Posterior vena cava (tissue), 2 donors: ENCODE measurements around the gene HRG. TPM values are rescaled to one million over a fixed set of nuclear protein-coding genes. Genes with fewer than 3 reads are reported as not detected.

Experiments
- DNase-seq: peaks from one replicate; pipeline ENCODE4 v3.0.0-alpha.2; 2020; ENCODE audit warnings: low spot score
- intact Hi-C, 2 donors: fragments of 100-400 bp; cut with DNase I; formaldehyde crosslinking; loops; one replicate each; pipeline versions ENCODE4 v1.14.1 to v1.14.2; 2022 to 2023
- total RNA-seq, 2 donors: library from RNA; stranded (reverse); fragmentation: NEBNext Ultra II Directional; extraction: Animal tissue kit (Norgen Biotek cat#: 25700); gene quantifications; one replicate each; pipeline ENCODE4 v1.2.1, GENCODE V29; 2021
- donor health status: DM: yes; HTN: yes; CAD: no.
- donor health status: DM: yes; HTN: yes; CAD: no.

The HRG gene
- total RNA-seq, 2 donors from 2014 or later: not detected

GRCh38 chr3:186635532-186635931 is 30.3 kb upstream of the HRG start:
- no peak for DNase-seq
- intact Hi-C loops: no loop called here

- intact Hi-C loops: no loop called here
- DNase-seq: no peak
Observed at GRCh38 chr3:186636536-186636935, 29.3 kb upstream of the HRG start.

DNA sequence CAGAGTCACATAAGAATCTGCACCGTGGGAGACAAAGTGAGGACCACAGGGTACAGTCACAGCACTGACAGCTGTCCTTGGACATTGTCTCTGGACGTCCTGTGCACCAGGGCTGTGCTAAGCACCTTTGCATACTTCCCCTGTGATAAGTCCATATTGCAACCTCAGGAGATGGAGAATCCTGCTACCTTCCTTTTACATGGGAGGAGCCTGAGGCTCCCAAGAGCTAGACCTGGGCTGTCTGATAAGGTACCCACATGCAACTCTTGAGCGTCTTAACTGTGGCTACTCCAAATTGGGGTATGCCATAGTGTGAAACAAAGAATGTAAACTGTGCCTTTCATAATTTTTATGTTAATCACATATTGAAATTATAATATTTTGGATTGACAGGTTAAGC is 28.1 kb upstream of the HRG start:
- intact Hi-C loops: no loop called here
- DNase-seq: no peak

DNA sequence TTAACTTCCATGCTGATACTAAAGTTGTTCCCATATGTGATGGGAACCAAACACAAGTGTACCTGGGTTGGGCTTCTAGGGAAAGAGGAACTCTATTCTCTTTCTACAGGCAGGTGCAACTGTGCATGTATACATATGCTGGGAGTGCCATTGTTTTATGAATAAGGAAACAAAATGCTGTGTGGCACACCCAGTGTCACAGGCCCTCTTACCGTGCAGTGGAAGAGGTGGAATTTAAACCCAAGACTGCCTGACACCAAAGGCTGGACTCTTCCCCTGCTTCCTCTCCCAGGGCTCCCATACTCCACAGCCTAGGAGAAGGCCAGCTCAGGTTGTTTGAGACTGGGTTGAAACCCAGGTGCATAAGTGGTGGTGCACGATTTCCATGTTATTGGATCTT is 27.6 kb upstream of the HRG start:
- intact Hi-C loops: no loop called here
- no peak for DNase-seq

DNA sequence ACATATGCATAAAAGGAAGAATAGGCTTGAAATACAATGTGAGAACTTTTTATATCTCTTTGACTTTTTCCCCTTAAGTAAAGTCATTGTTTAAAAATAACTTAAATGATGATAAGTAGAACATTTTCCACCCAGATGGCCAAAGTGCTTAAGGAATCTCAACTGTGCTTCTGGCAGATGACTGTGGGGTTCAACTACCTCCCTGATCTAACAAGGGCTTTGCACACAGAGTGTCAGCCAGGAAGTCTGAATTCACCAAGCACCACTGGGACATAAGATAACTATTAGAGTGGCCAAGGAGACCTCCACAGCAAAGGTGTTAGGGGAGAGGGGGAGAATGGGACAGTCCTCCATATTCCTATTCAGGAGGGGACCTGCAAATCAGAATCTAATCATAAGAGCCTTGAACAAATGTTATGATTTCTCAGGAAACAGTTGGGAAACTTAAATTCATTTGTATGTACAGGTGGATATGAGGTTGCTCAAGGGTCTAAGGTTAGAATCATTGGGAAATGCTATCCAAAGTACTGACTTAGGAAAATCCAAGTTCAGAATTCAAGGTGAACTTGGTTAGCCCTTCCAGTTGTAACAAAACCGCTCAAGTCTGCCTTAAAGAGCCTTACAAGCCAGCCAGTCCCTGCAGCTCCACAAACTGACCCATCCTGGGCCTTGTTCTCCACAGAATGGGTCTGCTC is 25.9 kb upstream of the HRG start, which contains the start of gene FETUB:
Gene FETUB, plus strand, starts transcription at position 622 of the 695 bp plus-strand sequence. Its CDS starts 62 bp downstream, at position 684.
- intact Hi-C loops: no loop called here
- DNase-seq: no peak

GRCh38 chr3:186640473-186640818 is 25.4 kb upstream of the HRG start:
- no peak for DNase-seq
- intact Hi-C loops: no loop called here

GRCh38 chr3:186640929-186641328 is 24.9 kb upstream of the HRG start:
- no peak for DNase-seq
- intact Hi-C loops: no loop called here

DNA sequence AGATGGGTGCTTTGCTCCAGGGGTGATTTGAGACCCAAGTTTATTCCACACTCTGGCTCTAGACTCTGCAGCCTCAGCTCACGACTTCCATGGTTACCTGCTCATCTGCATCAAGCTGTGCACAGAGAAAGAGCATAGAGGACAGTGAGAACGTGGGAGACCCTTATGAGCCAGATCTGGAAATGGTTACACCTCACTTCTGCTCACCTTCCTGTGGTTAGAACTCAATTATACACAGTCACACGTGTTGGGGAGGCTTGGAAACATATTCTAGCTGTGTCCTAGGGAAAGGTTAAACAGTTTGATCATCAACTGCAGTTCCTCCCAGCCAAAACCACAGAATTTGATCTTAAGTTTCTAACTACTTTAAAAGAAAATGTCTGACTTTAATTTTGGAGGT is 23.8 kb upstream of the HRG start:
- DNase-seq: no peak
- intact Hi-C loops: no loop called here

DNA sequence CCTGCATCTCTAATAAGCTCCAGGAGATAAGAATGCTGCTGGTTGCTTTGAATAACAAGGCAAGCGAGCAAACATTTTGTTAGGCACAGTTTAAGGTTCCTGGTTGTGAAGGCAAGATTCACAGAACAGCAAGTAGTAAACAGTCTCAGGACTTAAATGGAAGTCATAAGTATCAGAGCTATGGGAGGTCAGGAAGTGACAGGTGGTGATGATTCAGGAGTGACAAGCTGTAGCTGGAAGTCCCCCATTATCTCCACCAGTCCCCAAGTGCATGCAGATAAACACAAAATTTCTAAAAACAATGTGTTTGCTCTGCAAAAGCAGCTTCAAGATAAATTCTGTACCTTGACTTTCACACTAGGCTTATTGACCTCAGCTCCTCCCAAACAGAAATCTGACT is 22.3 kb upstream of the HRG start:
- DNase-seq: no peak
- intact Hi-C loops: no loop called here

- DNase-seq: no peak
- intact Hi-C loops: loop anchor here in 1 of 2 donors (2.0 kb wide), 1 partner anchor 20 kb away; no protein-coding TSS in a partner anchor
Observed at GRCh38 chr3:186644683-186645082, 21.1 kb upstream of the HRG start.

DNA sequence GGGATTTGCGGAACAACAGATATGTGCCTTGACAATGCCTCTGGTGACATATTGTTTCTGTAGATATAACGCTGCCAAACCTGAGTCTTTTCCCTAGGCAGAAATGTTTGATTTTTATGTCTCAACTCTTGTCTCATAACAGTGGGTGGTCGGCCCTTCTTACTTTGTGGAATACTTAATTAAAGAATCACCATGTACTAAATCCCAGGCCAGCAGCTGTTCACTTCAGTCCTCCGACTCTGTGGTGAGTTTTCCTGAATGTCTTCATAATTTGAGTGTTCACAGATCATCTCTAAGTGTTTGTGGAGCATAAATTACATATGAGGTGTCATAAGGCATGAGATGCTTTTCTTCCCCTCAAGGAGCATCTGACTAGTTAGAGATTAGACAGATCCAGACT is 19.7 kb upstream of the HRG start:
- intact Hi-C loops: no loop called here

DNA sequence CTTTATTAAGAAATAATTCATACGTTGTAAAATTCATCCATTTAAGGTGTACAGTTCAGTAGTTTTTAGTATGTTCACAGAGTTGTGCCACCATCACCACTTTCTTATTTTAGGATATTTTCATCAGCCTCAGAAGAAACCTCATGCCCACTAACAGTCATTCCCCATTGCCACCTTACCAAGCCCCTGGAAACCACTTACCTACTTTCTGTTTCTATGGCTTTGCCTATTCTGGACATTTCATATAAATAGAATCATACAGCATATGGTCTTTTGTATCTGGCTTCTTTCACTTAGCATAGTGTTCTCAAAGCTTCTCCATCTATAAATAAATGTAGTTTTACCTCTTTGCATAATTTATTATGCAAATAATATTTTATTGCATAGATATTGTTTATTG is 19.0 kb upstream of the HRG start:
- intact Hi-C loops: no loop called here

More for the DNA sequence above, 19.7 kb upstream of the HRG start:
- DNase-seq: no peak

DNA sequence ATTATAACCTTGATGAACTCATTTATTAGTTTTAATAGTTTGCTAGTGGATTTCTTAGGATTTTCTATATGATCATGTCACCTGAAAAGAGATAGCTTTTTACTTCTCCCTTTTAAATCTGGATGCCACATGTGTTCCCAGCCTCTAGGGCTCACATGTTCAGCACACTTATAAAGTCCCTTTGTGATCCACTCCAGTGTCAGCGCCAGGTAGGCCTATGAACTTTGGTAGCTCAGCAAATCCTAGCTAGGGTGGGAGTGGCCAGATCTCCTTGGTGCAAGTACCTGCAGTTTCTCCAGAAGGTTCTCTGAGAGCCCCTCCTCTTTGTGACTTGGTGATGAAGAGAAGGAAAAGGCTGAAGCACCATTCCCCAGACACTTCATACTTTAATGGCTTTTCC is 17.0 kb upstream of the HRG start:
- intact Hi-C loops: no loop called here
- no peak for DNase-seq

More for the DNA sequence above, 19.0 kb upstream of the HRG start:
- no peak for DNase-seq

- no peak for DNase-seq
- intact Hi-C loops: no loop called here
Observed at GRCh38 chr3:186651678-186652215, 14.1 kb upstream of the HRG start.

DNA sequence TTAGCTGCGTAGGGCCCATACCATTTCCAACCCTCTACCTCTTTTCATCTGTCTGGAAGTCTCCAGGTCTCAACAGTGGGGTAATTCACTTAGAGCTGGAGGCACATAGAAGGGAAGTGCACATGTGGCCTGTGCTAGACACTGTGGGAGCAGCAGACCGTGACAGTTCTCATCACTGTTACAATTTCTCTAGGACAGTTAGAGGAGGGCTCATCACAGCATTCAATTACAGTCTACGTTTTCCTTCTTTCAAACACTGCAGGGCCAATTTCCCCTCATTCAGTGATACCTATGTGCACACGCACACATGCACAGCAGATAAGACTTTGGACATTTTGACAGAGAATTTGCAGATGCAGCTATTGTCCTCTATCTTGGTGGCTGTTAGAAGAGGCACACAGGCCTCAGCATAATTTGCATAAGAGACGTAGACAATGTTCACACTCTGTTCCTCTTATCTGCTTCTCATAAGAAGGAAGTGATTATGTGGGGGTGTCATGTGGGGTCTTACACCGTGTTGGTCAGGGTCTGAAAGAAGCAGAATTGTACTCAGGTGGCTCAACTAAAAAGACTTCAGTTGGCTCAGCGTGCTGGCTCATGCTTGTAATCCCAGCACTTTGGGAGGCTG is 12.6 kb upstream of the HRG start:
- no peak for DNase-seq
- intact Hi-C loops: no loop called here

DNA sequence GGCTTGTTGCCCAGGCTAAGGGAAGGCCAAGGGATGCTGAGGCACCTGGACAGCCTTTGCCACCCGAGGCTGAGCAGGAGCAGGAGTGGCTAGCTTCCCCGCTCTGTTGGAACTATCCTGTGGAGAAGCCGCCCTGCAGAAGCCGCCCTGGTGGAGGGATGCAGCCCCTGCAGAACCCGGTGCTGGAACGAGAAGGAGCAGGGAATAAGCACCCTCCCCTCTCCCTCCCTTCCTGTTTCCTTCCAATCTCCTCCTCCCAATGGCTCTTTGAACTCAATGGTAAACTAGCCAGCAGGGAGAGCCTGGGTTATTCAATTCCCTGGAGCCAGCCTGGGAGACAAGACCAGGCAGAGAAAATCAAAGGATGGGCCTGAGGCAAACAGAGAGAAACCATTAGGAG is 11.8 kb upstream of the HRG start:
- intact Hi-C loops: no loop called here
- no peak for DNase-seq

GRCh38 chr3:186663361-186664118 is 2.3 kb upstream of the HRG start:
- intact Hi-C loops: no loop called here
- no peak for DNase-seq

DNA sequence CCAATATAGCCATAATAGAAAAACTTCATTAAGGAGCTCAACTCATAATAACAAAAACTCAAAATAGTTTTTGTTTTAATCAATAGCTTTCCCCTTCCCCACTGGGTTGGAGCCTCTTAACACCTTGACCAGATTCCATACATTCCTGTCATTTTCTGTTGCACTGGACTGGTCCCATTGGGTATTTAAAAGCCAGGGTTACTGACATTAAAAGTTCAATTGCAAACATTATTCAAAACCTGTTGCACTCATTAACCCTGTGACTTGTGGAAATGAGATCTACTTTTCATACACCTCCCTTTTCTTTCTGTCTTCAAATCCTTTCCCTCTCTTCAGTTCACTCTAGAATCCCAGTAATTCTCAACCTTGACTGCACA is 1.7 kb upstream of the HRG start:
- intact Hi-C loops: no loop called here
- no peak for DNase-seq

GRCh38 chr3:186664506-186664905 is 1.3 kb upstream of the HRG start:
- intact Hi-C loops: no loop called here
- DNase-seq: no peak

DNA sequence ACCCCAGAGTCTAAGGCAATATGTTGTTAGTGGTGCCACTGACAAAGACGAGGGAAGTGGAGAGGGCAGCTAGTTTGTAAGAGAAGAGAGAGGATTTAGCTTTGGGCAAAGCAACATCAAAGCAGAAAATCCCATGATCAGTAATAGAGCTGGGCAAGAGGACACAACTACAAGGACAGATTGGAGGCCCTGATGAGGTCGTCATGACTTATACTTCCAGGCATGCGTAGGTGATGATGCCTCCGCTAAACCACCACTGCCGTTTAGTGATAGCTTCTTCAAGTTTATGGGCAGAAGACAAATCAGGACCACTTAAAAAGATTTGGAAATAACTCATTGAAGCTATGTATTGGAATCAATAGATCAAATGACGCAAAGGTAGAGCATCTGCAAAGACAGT is 2.6 kb downstream of the HRG start:
- intact Hi-C loops: no loop called here
- DNase-seq: no peak
